NCI-H1436 (cell line): ENCODE measurements around the gene ARRB1.

Experiments used
- DNase-seq: peaks from one replicate; lab custom pipeline; 2025; lab: John Stamatoyannopoulos, UW

Gene ARRB1

GRCh38 chr11:75223954-75224643, 127.4 kb downstream of the ARRB1 start:
- no peak for DNase-seq

DNA sequence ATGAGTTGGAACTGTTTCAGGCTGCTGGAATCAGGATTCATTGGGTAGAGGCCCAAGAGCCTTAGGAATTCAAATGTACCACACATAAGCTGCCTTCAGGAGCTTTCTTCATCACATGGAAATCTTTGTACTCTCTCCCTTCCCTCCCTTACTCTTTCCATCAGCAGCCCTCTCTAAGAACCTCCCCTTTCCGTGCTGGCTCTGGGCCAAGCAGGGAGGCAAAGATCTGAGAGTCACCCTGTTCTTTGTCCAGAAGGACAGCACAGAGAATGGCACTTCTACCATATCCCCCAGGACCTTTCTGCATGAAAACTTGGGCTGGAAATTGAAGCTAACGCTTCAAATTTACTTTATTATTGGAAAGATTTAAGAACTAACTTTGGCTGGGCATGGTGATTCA, 131.6 kb downstream of the ARRB1 start:
- DNase-seq, result no peak

GRCh38 chr11:75214843-75215242, 136.6 kb downstream of the ARRB1 start:
- DNase-seq, result no peak

- DNase-seq, result no peak
These were observed 137.0 kb downstream of the ARRB1 start for GRCh38 chr11:75214411-75214821.
